ENCODE measurements around the gene RBKS. TPM values are rescaled to one million over a fixed set of nuclear protein-coding genes. Genes with fewer than 3 reads are reported as not detected.

The RBKS gene
- total and polyA plus RNA-seq, 2 of the 13 experiments (the other 11 are each of a cell fraction or from before 2014, with no cell fraction given) = 7.7 to 8.3 TPM

DNA sequence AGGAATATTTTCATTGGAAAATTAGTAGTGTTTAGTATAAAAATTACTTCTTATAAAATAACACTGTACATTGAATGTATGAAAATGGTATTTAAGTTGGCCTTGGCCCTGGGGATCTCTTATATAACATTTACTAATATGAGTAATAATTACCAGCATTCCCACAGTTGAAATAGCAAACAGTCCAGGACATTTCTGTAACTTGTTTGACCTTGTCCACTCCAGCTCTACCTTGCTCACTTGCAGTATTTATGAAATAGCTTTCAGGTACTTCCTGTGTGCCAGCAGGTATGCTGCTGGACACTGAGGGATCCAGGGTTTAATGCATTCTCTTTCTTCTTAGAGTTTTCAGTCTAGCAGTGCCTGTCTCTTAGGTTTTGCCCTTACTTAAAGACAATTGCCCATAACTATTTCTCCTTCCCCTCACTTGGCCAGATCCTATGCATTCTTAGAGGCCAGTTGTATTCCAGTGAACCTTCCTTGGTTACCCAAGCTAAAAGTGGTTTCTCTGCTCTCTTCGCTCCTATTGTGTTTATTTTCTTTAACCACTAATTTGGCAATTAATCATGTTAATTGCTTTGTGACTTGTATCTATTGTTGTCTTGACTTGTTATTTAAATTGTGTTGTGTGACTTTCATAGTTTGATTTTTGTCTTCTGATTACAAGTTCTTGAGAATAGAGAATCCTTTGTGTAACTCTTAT, 26.3 kb upstream of the RBKS start (continued):
- TF ChIP-seq, protein P1, sequence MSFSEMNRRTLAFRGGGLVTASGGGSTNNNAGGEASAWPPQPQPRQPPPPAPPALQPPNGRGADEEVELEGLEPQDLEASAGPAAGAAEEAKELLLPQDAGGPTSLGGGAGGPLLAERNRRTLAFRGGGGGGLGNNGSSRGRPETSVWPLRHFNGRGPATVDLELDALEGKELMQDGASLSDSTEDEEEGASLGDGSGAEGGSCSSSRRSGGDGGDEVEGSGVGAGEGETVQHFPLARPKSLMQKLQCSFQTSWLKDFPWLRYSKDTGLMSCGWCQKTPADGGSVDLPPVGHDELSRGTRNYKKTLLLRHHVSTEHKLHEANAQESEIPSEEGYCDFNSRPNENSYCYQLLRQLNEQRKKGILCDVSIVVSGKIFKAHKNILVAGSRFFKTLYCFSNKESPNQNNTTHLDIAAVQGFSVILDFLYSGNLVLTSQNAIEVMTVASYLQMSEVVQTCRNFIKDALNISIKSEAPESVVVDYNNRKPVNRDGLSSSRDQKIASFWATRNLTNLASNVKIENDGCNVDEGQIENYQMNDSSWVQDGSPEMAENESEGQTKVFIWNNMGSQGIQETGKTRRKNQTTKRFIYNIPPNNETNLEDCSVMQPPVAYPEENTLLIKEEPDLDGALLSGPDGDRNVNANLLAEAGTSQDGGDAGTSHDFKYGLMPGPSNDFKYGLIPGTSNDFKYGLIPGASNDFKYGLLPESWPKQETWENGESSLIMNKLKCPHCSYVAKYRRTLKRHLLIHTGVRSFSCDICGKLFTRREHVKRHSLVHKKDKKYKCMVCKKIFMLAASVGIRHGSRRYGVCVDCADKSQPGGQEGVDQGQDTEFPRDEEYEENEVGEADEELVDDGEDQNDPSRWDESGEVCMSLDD (CRISPR knock-in tag; IDR thresholded peaks at IDR 0.05; ENCODE audit: borderline replicate concordance) = no peak
- TF ChIP-seq KDM3A (CRISPR knock-in tag; IDR thresholded peaks at IDR 0.05; ENCODE audit: low read depth) = 0 out of 2 replicates have a peak, but pooled peaks have one; percentile 44
- TF ChIP-seq TRIM24 (CRISPR knock-in tag; IDR thresholded peaks at IDR 0.05) = no peak
- TF ChIP-seq ZFP62 (CRISPR knock-in tag; IDR thresholded peaks at IDR 0.05) = no peak
- 0 out of 2 replicates have a peak, but pooled peaks have one; percentile 52 for TF ChIP-seq KMT2B (CRISPR knock-in tag; IDR thresholded peaks at IDR 0.05)
- no peak for TF ChIP-seq CENPT (CRISPR knock-in tag; IDR thresholded peaks at IDR 0.05; ENCODE audit: low read depth)
- no peak for TF ChIP-seq ZNF567 (CRISPR knock-in tag; IDR thresholded peaks at IDR 0.05; ENCODE audit: borderline replicate concordance)
- no peak for TF ChIP-seq BORCS8-MEF2B (CRISPR knock-in tag; IDR thresholded peaks at IDR 0.05)
- no peak for TF ChIP-seq STAG1 (CRISPR knock-in tag; IDR thresholded peaks at IDR 0.05)
- no peak for TF ChIP-seq SUZ12 (IDR thresholded peaks at IDR 0.05; ENCODE audit: low read depth, low read length)
- TF ChIP-seq ASH2L (IDR thresholded peaks at IDR 0.05; ENCODE audit: insufficient read length, low read depth, low read length) = no peak
- TF ChIP-seq RBM22 (optimal IDR thresholded peaks at IDR 0.05; ENCODE audit: low read length) = no peak
- TF ChIP-seq ZFP36 (IDR thresholded peaks at IDR 0.05; ENCODE audit: borderline replicate concordance, low read depth, low read length, partially characterized antibody) = no peak
- no peak for TF ChIP-seq ZMYM2 (CRISPR knock-in tag; IDR thresholded peaks at IDR 0.05)
- no peak for TF ChIP-seq ZNF431 (CRISPR knock-in tag; IDR thresholded peaks at IDR 0.05; ENCODE audit: borderline replicate concordance, low read depth)
- no peak for TF ChIP-seq JDP2 (CRISPR knock-in tag; IDR thresholded peaks at IDR 0.05; ENCODE audit: borderline replicate concordance)
- no peak for TF ChIP-seq FOXM1 (CRISPR knock-in tag; IDR thresholded peaks at IDR 0.05)
- TF ChIP-seq PCBP1 (IDR thresholded peaks at IDR 0.05; ENCODE audit: borderline replicate concordance, low read depth, low read length) = no peak
- TF ChIP-seq, protein P2, sequence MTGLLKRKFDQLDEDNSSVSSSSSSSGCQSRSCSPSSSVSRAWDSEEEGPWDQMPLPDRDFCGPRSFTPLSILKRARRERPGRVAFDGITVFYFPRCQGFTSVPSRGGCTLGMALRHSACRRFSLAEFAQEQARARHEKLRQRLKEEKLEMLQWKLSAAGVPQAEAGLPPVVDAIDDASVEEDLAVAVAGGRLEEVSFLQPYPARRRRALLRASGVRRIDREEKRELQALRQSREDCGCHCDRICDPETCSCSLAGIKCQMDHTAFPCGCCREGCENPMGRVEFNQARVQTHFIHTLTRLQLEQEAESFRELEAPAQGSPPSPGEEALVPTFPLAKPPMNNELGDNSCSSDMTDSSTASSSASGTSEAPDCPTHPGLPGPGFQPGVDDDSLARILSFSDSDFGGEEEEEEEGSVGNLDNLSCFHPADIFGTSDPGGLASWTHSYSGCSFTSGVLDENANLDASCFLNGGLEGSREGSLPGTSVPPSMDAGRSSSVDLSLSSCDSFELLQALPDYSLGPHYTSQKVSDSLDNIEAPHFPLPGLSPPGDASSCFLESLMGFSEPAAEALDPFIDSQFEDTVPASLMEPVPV (CRISPR knock-in tag; IDR thresholded peaks at IDR 0.05) = no peak
- no peak for TF ChIP-seq SNRNP70 (IDR thresholded peaks at IDR 0.05; ENCODE audit: low read depth, low read length)
- TF ChIP-seq, protein P3, sequence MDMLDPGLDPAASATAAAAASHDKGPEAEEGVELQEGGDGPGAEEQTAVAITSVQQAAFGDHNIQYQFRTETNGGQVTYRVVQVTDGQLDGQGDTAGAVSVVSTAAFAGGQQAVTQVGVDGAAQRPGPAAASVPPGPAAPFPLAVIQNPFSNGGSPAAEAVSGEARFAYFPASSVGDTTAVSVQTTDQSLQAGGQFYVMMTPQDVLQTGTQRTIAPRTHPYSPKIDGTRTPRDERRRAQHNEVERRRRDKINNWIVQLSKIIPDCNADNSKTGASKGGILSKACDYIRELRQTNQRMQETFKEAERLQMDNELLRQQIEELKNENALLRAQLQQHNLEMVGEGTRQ (IDR thresholded peaks at IDR 0.05; ENCODE audit: low read depth, low read length) = no peak
- TF ChIP-seq, protein P3 (CRISPR knock-in tag; IDR thresholded peaks at IDR 0.05; ENCODE audit: borderline replicate concordance) = no peak
- no peak for TF ChIP-seq FOXK2 (IDR thresholded peaks at IDR 0.05)
- TF ChIP-seq MIER3 (CRISPR knock-in tag; IDR thresholded peaks at IDR 0.05; ENCODE audit: borderline replicate concordance) = 0 out of 2 replicates have a peak, but pooled peaks have one; percentile 55
- no peak for TF ChIP-seq AKAP8 (CRISPR knock-in tag; IDR thresholded peaks at IDR 0.05)
- no peak for TF ChIP-seq ZFAT (CRISPR knock-in tag; conservative IDR thresholded peaks at IDR 0.05)

Measured in HepG2 (cell line).